Transverse colon (tissue), 4 donors: ENCODE measurements around the gene PTPRN2.

ENCODE experiments used
- CTCF ChIP-seq, 5 experiments: fragments of 200-600 bp in 3 of 5; fragments of 450-650 bp in 2 of 5; sonication (generic) in 3 of 5; IDR thresholded peaks; 1 replicate in 2 of 5; 2 replicates in 3 of 5; pipeline ENCODE4 v1.5.1; 2016 to 2017; ENCODE audit warnings: antibody characterized with exemption in 5 of 5, inconsistent platforms in 3 of 5, mild to moderate bottlenecking in 2 of 5, moderate library complexity in 1 of 5
- EP300 ChIP-seq: sonication (generic); formaldehyde crosslinking; IDR thresholded peaks from one replicate; pipeline ENCODE4 v1.6.1; 2017; ENCODE audit warnings: antibody characterized with exemption, low read depth
- POLR2A ChIP-seq: fragments of 450-650 bp; IDR thresholded peaks from one replicate; pipeline ENCODE4 v1.6.1; 2016; ENCODE audit warnings: antibody characterized with exemption, mild to moderate bottlenecking, moderate library complexity
- POLR2AphosphoS5 ChIP-seq, 3 donors: sonication (generic); formaldehyde crosslinking; IDR thresholded peaks; one replicate each; pipeline ENCODE4 v1.6.1; 2016; ENCODE audit warnings: antibody characterized with exemption in 3 of 3

- TF ChIP-seq CTCF (IDR thresholded peaks at IDR 0.05) = no peak
- no peak for TF ChIP-seq EP300
- no peak for TF ChIP-seq POLR2AphosphoS5 (IDR thresholded peaks at IDR 0.05)
- TF ChIP-seq POLR2A = no peak
These were observed 2.5 kb upstream of the PTPRN2 start for GRCh38 chr7:158590181-158590530.
